Central memory CD4-positive, alpha-beta T cell (primary cell): Measurements from ENCODE around the gene SMYD5.

ENCODE experiments used
- DNase-seq: peaks from one replicate; pipeline ENCODE4 v3.0.0; 2022

The SMYD5 gene

DNA sequence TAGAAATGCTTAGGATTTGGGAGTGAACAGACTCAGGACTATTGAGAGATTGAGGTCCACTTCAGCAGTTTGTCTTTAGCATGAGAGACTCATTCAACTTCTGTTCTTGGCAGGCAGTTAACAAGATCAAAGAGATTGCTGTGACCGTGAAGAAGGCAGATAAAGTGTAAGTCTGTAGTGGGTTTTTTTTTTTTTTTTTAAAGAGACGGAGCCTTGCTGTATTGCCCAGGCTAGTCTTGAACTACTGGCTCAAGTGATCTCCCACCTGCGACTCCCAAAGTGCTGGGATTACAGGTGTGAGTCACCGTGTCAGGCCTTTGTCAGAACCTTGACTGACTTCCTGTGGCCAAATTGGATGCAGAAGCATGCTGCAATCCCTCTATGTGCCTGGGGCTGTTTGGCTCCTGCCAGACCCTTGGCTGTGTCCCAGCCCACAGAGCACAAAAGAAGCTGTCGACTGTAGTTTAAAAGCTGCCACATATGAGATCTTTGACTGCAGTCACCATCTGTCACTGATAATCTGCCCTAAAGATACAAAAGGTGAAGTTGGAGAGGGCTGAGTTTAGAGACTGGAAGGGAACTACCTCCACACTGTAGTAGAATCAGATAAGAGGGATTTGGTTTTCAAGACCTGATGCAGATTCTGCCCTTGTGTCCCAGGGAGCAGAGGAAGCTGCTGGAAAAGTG, 30.0 kb downstream of the SMYD5 start:
- DNase-seq, result no peak

DNA sequence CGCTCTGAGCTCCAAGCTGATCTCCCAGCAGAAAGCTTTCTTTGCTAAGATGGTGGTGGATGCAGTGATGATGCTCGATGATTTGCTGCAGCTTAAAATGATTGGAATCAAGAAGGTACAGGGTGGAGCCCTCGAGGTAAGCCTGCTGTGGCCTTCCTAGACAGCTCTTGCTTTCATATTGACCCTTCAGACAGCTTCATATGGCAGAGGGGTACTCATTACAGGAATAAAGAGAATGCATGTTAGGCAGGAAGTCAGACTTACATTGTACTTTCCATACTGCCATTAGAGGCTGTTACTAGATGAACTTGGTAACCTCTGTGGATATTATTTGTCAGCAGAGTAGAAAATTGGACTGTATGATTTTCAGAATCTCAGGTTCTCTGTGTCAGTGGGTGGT, 30.5 kb downstream of the SMYD5 start:
- no peak for DNase-seq

DNA sequence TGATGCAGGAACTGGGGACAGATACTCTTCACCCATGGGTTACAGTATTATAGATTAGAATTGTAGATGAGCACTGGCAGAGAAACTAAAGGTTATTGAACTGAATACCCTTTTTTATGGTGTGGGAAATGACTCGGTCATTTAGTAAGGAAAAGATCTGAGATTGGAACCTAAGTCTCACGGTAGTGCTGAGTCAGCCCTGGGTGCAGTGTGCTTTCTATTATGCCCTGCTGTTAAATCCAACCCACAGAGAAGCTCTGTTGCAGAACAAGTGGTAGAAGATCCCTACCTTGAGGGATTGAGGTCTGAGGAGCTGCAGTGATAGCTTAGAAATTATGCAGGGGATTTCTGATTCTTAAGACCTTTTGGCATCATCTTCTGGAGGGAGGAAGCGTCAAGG, 32.8 kb downstream of the SMYD5 start:
- no peak for DNase-seq

DNA sequence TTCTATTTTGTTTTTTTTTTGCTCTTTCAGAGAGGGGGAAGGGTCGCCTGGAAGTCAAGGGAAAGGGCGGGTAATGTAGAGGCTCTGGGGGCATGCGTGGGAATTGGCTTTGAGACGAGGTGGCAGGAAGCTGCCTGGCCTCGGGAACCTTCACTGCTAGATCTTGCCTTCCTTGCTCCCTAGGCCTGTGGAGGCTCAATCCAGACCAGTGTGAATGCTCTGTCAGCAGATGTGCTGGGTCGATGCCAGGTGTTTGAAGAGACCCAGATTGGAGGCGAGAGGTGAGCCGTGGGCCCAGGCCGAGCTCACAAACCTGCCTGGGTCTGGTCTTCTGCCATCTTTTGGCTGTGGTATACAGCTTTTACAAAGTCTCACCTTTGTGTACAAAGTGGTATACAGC, 35.6 kb downstream of the SMYD5 start:
- DNase-seq, result no peak

DNA sequence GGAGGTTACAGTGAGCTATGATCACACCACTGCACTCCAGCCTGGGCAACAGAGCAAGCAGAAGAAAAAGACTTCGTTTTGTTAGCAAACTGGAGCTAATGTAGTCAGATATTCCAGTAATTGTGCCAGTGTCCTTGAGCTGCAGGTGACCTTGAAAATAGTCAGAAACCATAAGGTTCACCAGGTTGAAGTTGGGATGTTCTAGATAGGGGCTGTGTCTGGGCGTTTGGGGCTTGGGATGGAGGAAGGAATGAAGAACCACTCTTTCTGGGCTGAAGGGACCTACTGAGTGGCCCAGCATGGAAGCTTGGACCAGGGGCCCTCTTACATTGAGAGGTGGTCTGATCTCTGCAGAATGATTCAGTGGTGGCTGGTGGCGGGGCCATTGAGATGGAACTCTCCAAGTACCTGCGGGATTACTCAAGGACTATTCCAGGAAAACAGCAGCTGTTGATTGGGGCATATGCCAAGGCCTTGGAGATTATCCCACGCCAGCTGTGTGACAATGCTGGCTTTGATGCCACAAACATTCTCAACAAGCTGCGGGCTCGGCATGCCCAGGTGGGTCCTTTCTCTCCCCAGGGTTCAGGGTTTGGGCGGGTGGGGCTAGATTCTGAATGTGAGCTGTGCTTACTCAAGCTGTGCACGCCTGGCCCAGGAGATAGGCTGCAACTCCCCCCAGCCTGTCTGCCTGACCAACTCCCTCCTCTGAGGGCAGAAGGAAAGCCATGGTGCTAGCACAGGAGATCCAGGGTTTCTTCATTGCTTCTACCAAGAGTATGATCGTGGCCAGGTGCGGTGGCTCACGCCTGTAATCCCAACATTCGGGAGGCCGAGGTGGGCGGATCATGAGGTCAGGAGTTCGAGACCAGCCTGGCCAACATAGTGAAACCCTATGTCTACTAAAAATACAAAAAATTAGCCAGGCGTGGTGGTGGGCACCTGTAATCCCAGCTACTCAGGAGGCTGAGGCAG, 37.1 kb downstream of the SMYD5 start:
- DNase-seq, result no peak

DNA sequence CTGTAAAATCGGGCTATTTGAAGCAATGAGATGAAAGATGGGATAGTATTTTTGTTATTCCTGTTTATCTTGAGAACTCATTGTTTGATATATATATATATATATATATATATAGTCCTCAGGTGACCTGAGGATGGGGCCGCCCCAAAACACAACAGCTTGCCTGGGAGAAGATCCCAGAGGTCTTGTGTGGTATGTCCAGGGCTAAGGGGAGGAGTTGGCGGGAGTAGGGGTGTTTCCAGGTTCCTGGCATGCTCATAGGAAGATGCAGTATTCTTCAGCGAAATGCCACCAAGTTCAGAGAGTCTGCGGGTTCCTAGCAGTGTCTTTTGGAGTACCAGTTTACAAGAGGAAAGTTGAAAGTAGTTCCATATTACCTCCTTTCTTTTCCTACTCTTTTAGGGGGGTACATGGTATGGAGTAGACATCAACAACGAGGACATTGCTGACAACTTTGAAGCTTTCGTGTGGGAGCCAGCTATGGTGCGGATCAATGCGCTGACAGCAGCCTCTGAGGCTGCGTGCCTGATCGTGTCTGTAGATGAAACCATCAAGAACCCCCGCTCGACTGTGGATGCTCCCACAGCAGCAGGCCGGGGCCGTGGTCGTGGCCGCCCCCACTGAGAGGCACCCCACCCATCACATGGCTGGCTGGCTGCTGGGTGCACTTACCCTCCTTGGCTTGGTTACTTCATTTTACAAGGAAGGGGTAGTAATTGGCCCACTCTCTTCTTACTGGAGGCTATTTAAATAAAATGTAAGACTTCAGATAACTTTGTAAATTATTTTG, 38.4 kb downstream of the SMYD5 start:
- DNase-seq, result no peak

DNA sequence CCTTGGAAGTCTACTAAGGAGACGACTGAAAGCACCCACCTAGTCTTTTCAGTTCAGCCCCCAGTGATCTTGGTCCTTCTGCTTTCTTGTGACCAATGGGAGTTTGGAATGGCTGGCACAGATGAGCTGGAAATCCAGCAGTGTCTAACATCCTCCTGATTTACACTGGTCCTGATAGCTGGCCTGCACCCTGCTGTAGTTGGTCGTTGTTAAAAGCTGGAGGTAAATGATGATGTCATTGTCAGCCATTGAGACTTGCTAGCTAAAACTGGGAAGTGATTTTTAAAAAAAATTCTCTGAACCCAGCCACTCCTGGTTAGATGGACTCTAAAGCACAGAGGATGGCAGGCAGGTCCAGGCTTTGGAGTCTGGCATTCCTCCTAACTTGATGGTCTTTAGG, 39.4 kb downstream of the SMYD5 start:
- DNase-seq, result no peak

DNA sequence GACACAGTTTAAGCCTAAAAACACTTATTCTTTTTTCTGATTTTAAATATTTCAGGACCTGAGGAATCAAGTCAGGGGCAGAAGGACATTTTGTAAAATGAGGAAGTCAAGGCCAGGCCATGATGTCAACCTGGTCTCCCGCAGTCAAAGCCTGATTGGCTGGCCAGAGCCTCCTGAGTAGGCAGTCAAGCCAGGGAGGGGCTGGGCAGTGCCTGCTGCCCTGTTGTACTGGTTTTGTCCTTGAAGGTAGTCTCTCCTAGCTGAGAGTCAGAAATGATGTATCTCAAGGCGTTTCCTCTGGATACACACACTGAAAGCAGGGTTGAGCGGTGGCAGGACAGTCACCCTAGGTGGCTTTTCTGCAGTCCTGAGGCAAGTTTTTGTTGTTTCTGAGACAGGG, 39.9 kb downstream of the SMYD5 start:
- DNase-seq, result no peak

DNA sequence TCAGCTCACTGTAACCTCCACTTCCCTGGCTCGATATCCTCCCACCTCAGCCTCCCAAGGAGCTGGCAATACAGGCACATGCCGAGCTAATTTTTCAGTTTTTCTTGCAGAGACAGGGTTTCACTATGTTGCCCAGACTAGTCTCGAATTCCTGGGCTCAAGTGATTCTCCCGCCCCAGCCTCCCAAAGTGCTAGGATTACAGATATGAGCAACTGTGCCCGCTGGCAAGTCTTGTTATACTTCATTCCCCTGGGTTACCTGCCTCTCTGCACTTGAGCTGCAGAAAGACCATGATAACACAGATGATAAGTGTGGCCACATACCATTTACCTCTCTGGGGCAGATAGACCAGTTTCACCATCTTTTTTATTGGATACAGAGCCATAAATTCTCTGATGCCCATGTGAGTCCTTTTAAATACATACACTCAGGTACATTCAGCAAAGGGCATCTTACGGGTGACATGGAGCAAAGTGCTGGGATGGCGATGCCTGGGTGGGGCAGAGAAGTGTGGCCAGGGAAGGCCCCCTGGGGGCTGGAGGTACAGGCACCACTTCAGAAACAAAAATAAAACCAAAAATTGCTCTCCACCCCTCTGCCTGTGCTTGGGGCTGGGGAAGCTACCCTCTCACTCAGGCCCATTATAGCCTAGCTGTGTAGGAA, 40.4 kb downstream of the SMYD5 start:
- DNase-seq, result no peak

DNA sequence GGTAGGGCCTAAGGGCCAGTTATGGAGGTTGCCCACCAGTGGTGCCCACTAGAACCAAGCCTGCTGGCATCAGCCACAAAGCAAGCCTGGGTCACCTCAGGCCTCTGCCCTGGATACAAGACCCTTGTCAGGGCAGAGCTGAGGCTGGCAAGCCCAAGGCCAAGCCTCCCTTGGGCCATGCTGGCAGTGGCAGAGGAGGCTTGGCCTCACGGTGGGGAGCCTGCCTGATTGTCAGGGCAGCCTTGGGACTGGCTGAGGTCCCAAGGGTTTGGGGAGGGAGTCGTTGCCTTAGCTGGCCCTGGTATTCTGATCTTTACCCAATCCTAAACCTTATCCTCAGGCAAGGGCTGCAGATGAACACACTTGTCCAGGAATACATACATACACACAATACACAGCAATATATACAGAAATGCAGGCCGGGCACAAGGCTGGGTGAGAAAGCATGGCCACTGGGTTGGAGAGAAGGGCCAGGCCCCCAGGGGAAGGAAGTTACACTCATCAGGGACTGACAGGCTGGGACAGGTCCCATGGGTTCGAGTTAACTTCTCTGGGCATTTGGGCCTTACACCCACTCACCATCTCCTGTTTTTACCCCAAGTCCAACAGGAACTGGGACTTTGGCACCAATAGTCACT, 41.1 kb downstream of the SMYD5 start:
- DNase-seq, result no peak

DNA sequence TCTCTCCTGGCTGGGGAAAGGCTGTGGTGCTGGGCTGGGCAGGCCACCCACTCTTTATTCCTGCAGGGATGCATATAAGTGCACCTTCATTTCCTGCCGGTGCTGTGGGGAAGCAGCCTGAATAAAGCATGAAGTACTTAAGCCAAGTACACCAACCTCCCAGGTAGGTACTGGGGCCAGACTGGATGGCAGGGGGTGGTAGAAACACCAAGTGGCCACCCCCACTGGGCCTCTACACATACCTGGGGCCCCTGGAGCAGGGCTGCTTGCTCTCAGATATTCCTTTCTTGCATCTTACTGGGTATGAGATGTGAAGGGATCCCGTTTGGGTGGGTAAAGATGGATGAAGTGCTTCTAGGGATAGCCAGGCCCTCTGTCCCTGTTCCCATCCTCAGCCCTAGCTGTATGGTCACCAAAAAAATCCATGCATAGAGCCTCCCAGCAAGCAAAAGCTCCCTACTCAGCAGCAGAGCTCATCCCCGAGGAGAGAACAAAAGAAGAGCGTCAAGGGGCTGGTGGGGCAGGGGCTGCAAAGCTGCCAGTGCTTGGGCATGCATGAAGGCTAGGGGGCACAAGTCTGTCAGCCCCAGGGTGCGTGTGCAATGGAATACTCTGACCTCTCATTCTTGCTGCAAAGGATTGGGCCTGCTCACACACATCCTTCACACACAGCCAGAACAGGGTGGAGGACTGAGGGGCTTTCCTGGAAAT, 42.0 kb downstream of the SMYD5 start:
- no peak for DNase-seq

DNA sequence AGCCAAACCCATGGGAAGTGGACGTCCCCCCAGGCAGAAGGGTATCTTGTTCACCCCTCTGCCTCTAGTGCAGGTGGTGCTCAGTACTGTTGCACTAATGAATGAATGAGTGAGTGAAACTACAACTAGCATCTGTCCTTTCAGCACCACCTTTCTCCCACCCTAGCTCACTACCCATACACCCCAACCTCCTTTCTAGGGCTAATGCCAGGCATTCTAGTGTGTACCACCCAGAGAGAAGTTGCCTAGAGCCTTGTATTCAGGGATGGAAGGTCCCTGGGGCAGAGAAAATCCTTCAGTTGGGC, 42.5 kb downstream of the SMYD5 start:
- no peak for DNase-seq

DNA sequence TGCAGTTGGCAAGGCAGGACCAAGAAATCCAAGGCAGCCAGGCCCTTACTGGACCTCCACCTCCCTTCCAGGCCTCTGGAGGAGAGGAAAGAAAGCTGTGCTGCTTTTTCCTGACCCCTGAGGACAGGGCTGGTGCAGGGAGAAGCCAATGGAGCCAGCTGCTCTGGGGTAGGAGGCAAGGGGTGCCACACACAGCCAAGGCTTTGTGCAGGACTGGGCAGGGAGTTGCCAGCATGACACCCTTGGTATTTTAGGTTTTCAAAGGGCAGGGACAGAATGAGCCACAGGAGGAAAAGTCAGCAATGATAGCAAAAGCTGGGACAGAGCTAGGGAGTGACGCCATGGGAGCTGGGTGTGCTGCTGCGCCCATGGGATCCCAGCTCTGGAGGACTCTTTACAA, 43.0 kb downstream of the SMYD5 start:
- no peak for DNase-seq

DNA sequence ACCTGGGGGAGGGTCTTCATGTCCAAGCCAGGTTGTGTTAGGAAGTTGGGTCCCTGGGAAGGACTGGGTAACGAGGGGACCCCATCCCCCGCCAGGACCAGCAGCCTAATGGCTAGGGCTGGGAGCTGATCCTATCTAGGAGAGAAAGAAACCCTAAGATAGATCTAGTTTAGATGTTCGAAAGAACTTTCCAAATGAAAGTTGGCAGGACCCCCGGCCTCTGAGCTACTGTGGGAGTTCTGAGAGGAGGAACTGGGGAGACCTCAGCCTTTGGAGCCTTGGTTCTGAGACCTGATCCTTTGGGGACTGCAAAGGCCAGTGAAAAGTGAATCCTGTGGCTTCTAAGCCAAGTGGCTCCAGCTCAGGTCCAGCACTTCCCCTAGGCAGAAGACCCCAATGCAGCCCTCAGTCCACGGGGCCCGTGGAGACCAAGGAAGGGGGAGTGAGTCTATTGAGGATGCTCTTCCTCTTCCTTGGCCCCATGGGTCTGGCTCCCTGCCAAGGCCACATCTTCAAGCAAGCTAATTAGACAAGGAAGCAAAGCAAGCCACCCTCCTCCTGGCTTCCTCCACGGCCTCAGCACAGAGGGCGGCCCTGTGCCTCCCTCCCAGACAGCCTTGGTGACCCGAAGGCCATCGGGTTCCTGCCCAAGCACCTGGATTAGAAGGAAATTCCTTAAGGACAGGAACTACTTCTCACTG, 43.5 kb downstream of the SMYD5 start:
- no peak for DNase-seq

DNA sequence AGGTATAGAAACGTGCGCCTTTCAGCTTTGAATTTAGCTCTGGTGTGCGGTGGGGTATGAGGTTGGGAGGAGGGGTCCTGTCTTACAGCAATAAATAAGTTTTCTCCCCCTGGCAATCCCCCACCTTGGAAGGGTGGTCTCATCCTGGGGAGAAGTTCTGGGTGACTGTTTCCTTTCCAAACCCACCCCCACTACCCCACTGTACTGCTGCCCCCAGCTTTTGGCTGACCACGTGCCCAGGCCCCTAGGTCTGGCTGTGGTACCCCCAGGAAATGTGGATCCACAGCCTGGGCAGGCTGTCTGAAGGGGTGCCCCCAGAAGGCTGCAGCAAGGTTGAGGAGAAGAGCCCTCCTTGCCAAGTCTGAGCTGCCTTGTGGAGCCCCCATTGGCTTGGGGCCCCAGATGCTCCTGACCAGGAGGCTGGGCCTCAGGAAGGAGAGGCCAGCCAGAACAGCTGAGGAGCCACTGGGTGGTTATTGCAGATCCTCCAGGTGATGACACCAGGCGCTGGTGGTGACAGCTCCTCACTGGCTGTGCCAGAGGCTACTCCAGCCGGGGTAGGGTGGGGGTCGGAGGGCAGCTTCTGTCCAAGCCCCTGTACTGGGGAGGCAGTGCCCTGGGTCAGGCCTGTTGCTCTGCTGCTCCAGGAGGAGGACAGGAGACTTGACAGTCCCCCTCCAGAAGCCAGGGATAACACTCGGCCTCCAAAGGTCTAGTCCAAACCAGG, 44.3 kb downstream of the SMYD5 start:
- no peak for DNase-seq

DNA sequence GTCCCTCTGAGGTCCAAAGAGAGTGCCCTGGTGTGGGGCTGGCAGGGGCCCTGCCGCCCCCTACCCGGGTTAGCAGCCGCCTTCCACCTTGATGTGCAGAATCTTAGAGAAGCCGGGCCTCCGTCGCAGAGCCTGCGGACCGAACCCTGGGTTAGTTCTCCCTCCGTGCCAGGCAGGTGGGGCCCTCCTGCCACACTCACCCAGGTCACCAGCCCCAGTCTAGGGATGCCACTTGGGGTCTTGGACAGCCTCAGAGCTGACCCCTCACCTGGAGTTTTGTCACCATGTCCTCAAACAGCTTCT, 44.8 kb downstream of the SMYD5 start:
- no peak for DNase-seq

DNA sequence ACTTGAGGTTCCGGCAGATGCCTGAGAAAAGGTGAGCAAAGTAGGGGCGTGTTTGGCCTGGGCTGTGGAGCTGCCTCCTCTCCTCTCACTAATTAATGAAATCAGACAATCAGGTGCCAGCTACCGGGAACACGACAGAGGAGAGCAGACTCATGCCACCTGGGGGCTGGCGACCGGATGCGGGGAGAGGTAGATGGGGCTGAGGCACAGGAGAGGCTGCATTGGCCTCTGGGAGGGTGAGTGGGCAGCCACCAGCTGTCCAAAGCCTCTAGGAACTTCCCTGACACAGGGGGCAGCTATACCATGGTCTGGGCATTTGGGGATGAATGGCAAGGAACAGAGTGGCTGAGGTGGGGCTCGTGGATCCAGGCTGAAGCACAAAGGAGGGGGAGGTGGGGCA, 45.2 kb downstream of the SMYD5 start:
- DNase-seq, result no peak

DNA sequence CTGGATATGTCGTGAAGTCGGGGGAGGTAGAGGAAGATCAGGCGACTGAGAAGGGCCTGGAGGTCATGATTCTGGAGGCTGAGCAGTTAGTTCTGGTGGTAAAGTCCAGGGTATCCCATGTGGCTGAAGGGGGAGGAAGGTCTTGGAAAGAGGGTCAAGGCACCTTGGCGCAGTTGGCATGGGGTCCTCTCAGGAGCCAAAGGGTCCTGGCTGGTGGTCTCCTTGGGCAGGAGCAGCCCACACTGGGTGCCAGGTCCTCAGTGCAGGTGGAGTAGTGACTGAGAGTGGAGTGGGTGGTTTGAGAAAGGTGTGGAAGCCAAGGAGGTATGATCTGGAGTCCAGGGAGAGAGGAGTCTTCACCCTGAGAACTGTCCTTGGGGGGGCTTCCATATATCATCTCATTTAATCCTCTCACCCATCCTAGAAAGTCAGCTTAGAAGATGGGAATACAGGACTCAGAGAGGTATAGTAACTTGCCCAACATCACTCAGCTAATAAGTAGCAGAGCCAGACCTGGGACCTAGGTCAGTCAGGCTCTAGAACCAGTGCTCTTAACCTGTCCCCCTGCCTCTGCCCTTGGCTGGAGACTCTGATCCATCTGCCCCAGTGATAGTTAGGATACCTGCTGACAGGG, 45.8 kb downstream of the SMYD5 start:
- no peak for DNase-seq

DNA sequence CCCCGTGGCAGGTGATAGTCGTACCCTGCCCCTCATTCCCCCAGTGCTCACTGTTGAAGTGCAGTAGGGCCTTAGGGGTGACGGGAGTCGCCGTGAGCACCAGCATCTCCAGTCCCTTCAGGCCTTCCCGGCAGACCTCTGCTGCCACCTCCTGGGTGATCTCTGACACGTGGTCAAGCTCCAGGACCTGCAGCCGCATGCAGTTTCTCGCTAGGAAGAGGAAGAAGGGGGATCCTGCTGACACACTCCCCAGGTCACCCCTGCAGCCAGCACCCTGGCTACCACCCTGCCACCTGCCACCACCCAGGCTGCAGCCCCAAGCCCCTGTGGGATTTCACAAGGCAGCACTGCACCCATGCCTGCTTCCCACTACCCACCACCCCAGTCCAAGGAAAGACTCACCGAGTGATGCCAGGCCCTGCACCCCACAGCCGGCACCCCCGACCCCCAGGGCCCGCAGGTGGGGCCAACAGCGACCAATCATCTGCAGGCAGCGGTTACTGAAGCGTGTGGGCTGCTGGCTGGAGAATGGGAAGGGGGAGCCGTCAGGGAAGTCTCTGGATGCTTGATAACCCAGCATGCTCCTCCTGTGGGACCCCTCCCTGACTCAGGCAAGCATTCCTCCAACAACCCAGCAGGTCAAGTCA, 46.4 kb downstream of the SMYD5 start:
- no peak for DNase-seq
